Cerebellar nuclear complex (tissue), 1 donor: Measurements from ENCODE around the gene EPO.
A peak's percentile ranks its signal among the peaks of the same experiment; 100 is the strongest.
"Not testable (repeated sequence)": the region's sequence is repeated elsewhere in the genome, so short reads cannot be mapped to it uniquely, and the experiment has no call there.

ENCODE experiments used
- DNase-seq, 2 experiments: peaks; one replicate each; lab custom pipeline; 2025; lab: John Stamatoyannopoulos, UW

The EPO gene

GRCh38 chr7:100705320-100705752 lies 14.9 kb upstream of the EPO start:
- DNase-seq: peak in 1 of 2 experiments; percentile 14

DNA sequence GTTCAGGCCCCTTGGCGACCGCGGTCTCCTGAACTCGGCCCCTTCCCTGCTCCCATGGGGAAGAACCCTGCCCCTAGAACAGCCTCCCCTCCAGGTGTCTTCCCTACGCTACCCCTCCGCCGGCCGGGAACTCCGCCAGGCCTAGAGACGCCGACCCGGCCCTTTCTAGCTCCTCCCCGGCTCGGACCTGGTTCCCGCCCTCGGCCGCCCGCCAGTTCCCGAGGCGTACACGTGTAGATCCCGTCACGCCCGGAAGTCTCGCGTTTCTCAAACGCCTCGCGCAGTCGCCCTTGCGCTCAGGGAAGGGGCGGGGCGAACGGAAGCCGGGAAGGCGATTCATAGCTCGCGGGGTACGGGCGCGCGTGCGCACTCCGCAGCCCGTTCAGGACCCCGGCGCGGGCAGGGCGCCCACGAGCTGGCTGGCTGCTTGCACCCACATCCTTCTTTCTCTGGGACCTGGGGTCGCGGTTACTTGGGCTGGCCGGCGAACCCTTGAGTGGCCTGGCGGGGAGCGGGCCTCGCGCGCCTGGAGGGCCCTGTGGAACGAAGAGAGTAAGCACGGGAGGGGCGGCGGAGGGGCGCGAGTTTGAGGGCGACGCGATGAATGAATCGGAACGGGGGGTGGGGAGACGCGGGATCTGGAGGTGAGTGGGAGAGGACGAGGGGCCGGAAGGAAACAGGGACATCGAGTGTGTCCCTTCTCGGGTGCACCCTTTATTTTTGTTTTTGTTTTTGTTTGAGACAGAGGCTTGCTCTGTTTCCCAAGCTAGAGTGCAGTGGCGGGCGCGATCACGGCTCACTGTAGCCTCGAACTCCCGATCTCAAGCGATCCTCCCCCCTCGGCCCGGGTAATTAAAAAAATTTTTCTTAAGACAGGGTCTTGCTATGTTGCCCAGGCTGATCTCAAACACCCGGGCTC lies 14.3 kb upstream of the EPO start, which contains the start of gene POP7:
TSS of gene POP7 (plus strand) at position 369 of the 919 bp plus-strand sequence. CDS start 710 bp downstream, outside the sequence.
- DNase-seq: peak; percentile 60 to 85

- no peak for DNase-seq
Observed at GRCh38 chr7:100706672-100707311, 13.5 kb upstream of the EPO start.

DNA sequence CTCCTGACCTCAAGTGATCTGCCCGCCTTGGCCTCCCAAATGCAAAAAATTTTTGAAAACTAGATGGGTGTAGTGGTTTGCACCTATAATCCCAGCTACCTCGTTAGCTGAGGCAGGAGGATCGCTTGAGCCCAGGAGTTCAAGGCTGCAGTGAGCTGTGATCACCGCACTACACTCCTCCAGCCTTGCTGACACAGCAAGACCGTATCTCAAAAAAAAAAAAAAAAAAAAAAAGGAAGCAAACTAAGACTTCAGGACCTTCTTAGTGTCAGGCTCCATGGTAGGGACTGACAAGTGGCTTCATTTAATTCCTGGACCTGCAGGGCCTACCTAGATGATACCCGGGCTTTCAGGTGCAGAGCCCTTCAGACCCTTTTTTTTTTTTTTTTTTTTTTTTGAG lies 11.9 kb upstream of the EPO start:
- DNase-seq: no peak

DNA sequence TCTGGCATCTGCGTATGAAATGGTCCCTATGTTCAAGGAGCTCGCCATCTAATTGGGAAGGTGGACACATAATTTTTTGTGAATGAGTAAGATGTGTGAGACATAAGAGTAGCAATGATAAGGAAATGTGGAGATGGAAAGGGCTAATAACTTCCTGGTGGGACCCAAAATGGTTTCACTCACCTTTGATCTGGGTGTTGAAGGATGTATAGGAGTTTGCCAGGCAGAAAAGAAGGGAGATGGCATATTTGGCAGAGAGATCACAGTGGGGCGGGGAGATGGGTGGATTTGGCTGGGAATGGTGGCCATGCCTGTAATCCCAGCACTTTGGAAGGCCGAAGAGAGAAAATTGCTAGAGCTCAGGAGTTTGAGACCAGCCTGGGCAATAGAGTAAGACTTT lies 9.8 kb upstream of the EPO start:
- no peak for DNase-seq

DNA sequence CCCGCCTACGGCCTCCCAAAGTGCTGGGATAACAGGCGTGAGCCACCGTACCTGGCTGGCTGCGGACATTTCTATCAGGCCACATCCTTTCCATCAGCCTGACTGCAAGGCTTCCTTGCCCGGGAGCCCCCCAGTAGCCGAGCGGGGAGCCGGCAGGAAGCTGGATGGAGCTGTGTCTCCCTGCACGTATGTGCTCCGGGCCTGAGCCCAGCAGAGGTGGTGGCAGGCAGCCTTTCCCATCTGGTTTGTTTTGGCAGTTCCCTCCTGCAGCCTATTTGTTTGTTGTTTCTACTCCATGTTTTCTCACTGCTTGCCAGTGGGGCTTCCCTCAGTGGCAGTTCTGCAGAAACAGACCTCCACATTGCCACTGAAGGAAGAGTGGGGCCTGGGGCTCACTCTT lies 8.9 kb upstream of the EPO start:
- no peak for DNase-seq

DNA sequence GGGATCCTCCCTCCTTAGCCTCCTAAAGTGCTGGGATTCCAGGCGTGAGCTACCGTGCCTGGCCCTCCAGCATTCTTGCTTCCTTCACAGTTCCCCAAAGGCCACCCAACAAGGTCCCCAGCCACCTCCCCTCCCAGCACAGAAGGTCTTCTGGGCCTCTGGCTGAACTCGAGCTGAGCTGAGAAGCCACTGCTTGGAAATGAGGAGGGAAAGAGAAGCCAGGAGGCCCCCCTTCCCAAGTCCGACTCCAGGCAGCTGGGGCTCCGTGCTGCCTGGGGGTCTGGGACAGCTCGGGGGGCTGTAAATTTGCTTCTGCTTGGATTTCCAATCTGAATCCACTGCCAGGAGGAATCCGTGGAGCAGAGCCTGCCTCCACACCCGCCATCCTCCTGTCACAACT lies 5.5 kb upstream of the EPO start:
- DNase-seq: no peak

- not testable (repeated sequence) for DNase-seq
Observed at GRCh38 chr7:100717073-100717472, 3.2 kb upstream of the EPO start.

DNA sequence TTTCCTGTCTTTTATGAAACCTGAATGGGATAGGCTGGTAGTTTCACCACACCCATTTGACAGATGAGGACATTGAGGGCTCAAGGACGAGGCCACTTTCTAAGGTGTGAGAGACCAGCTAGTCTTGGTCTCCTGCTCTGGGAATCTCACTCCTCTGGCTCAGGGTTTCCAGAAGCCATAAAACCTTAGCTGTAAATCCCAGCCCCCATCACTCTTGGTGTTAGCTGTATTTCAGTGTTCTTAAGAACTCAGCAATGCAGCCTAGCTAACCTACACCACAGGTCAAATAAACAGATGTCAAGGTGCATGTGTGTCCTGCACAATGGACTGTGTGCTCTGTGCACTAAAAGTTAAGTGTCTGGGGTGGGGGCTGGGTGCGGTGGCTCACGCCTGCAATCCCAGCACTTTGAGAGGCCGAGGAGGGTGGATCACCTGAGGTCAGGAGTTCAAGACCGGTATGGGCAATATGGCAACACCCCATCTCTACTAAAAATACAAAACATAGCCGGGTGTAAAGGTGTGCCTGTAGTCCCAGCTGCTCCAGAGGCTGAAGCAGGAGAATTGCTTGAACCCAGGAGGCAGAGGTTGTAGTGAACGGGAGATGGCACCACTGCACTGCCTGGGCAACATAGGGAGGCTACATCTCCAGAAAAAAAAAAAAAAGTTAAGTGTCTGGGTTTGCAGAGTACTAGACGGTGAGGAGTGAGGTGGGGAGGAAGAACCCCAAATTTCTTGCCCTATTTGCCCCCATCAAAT lies 567 bp upstream of the EPO start:
- DNase-seq: no peak

DNA sequence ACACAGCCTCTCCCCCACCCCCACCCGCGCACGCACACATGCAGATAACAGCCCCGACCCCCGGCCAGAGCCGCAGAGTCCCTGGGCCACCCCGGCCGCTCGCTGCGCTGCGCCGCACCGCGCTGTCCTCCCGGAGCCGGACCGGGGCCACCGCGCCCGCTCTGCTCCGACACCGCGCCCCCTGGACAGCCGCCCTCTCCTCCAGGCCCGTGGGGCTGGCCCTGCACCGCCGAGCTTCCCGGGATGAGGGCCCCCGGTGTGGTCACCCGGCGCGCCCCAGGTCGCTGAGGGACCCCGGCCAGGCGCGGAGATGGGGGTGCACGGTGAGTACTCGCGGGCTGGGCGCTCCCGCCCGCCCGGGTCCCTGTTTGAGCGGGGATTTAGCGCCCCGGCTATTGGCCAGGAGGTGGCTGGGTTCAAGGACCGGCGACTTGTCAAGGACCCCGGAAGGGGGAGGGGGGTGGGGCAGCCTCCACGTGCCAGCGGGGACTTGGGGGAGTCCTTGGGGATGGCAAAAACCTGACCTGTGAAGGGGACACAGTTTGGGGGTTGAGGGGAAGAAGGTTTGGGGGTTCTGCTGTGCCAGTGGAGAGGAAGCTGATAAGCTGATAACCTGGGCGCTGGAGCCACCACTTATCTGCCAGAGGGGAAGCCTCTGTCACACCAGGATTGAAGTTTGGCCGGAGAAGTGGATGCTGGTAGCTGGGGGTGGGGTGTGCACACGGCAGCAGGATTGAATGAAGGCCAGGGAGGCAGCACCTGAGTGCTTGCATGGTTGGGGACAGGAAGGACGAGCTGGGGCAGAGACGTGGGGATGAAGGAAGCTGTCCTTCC lies 620 bp downstream of the EPO start:
- DNase-seq: no peak

- DNase-seq: no peak
Observed at GRCh38 chr7:100721505-100721812, 1.2 kb downstream of the EPO start.

DNA sequence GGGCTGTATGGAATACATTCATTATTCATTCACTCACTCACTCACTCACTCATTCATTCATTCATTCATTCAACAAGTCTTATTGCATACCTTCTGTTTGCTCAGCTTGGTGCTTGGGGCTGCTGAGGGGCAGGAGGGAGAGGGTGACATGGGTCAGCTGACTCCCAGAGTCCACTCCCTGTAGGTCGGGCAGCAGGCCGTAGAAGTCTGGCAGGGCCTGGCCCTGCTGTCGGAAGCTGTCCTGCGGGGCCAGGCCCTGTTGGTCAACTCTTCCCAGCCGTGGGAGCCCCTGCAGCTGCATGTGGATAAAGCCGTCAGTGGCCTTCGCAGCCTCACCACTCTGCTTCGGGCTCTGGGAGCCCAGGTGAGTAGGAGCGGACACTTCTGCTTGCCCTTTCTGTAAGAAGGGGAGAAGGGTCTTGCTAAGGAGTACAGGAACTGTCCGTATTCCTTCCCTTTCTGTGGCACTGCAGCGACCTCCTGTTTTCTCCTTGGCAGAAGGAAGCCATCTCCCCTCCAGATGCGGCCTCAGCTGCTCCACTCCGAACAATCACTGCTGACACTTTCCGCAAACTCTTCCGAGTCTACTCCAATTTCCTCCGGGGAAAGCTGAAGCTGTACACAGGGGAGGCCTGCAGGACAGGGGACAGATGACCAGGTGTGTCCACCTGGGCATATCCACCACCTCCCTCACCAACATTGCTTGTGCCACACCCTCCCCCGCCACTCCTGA lies 2.4 kb downstream of the EPO start:
- no peak for DNase-seq

DNA sequence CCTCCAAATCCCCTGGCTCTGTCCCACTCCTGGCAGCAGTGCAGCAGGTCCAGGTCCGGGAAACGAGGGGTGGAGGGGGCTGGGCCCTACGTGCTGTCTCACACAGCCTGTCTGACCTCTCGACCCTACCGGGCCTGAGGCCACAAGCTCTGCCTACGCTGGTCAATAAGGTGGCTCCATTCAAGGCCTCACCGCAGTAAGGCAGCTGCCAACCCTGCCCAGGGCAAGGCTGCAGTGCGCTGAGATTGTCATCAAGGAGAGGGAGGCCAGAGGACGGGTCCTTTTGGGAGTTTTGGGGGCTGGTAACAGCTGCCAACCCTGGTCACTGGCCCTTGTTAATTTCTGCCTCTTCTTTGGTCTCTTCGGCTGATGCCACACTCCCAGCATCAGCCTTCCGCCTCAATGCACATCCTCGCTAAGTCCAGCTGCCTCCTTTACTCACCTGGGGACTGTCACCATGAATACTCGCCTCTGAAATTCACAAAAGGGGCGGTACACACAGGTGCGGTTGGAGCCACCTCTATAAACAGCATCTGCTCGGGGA lies 3.5 kb downstream of the EPO start:
- DNase-seq: no peak

GRCh38 chr7:100724364-100724763 lies 4.1 kb downstream of the EPO start:
- not testable (repeated sequence) for DNase-seq

DNA sequence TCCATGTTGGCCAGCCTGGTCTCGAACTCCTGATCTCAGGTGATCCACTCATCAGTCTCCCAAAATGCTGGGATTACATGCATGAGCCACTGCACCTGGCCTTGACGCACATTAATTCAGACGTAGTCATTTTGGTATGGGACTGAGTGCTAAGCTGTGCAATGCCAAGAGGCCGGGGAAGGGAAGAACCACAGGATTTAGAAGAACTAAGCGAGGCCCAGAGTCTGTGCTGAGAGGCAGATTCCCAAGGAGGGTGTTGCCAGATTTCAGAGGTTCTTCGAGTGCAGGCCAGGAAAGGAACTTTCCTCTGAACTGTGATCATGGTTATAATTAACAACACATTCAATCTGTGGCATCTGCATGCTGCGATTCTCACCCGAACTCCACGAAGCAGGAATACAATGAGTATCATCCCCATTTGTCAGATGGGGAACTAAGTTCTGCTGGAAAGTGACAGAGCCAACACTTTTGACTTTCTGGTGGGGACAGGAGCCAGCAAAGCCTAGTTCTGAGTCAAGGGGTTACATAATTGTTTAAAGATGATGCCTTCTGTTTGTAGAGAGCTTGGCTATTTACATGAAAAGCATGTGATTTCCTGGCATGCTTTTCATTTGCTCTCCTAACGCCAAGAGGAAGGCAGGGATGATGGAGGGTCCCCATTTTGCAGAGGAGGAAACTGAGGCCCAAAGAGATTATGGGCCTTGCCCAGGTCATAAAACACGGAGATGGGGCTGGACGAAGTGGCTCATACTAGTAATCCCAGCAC lies 6.9 kb downstream of the EPO start:
- no peak for DNase-seq

DNA sequence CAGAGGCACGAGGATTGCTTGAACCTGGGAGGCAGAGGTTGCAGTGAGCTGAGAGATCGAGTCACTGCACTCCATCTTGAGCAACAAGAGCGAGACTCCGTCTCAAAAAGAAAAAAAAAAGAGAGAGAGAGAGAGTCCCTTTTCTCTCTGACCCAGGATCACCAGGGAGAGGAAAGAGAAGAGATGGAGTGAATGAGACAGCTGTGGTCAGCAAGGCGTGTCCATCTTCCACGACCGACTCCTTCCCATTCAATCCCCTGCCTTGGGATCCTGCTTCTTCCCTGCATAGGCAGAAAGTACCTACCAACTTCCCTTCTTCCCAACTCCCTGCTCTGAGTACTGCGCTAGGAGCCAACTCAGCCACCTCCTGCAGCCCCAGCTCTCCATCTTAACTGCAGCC lies 7.9 kb downstream of the EPO start:
- no peak for DNase-seq

DNA sequence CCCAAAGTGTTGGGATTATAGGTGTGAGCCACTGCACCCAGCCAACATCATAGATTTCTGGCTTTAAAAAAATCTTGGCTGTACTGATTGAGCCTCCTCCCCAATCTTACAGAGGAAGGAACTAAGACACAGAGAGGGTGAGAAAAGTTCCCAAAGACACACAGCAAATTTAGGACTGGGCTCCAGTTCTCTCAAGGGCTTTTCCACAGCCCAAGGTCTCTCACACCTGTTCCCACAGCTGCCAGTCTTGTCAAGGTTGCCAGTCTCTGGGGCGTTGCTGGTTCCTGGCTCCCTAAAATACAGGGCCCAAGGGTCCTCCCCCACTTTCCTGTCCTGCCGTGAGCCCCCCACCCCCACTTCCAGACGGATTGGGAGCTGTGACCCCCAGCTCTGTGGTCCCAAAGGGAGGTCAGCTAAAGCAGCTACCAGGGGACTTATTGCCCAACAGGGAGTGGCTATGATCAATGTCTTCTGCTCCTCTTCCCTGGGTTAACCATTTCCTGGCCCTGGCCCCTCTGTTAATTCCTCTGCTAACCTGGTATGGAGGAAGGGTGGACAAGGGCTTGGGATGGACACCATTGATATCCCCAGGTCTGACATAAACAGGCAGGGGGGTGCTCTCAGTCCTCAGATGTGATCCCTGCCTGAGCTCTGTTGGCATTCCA lies 10.0 kb downstream of the EPO start:
- no peak for DNase-seq

- DNase-seq: no peak
Observed at GRCh38 chr7:100731937-100732636, 11.8 kb downstream of the EPO start.

DNA sequence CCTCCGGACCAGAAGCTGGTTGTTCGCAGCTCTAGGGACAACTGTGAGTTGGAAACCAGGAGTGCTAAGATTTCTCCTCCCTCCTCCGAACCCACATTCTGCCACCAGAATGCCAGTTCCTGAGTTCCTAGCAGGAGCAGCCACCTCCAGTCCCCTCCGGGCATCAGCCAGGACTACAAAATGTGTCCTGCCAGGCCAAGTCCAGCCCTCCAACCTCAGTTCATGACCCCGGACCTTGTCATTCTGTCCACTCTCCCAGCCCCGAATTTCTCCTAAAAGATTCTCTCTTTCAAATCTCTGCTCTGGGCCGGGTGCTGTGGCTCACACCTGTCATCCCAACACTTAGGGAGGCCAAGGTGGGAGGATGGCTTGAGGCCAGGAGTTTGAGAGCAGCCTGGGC lies 15.5 kb downstream of the EPO start:
- no peak for DNase-seq
